ENCODE data around the gene CEP112.

- TF ChIP-seq, protein P1, sequence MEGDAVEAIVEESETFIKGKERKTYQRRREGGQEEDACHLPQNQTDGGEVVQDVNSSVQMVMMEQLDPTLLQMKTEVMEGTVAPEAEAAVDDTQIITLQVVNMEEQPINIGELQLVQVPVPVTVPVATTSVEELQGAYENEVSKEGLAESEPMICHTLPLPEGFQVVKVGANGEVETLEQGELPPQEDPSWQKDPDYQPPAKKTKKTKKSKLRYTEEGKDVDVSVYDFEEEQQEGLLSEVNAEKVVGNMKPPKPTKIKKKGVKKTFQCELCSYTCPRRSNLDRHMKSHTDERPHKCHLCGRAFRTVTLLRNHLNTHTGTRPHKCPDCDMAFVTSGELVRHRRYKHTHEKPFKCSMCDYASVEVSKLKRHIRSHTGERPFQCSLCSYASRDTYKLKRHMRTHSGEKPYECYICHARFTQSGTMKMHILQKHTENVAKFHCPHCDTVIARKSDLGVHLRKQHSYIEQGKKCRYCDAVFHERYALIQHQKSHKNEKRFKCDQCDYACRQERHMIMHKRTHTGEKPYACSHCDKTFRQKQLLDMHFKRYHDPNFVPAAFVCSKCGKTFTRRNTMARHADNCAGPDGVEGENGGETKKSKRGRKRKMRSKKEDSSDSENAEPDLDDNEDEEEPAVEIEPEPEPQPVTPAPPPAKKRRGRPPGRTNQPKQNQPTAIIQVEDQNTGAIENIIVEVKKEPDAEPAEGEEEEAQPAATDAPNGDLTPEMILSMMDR (conservative IDR thresholded peaks at IDR 0.05 in 1 of 2, IDR thresholded peaks at IDR 0.05 in 1 of 2; ENCODE audit: low read depth in 1 of 2, low read length in 2 of 2): no peak
- no peak for TF ChIP-seq EZH2 (IDR thresholded peaks at IDR 0.05; ENCODE audit: low read length, missing control alignments)
Measured at GRCh38 chr17:65665966-65666365, 526.0 kb downstream of the CEP112 start.

Measured in fibroblast of lung (primary cell).